Thyroid gland (tissue), 4 donors: ENCODE data around the gene TMEM260.
"Not testable (repeated sequence)": the region's sequence is repeated elsewhere in the genome, so short reads cannot be mapped to it uniquely, and the experiment has no call there.

ENCODE experiments used
- POLR2A ChIP-seq, 2 donors: fragments of 450-650 bp; IDR thresholded peaks; one replicate each; pipeline ENCODE4 v1.6.1; 2017; ENCODE audit warnings: antibody characterized with exemption in 2 of 2, mild to moderate bottlenecking in 2 of 2, moderate library complexity in 1 of 2
- TF ChIP-seq, protein P1 (sequence below), 6 experiments: fragments of 200-600 bp in 3 of 6; fragments of 450-650 bp in 3 of 6; sonication (generic) in 3 of 6; IDR thresholded peaks; one replicate each; pipeline ENCODE4 v1.5.1; 2016 to 2019; ENCODE audit warnings: antibody characterized with exemption in 6 of 6, mild to moderate bottlenecking in 2 of 6, inconsistent platforms in 1 of 6, moderate library complexity in 1 of 6

DNA sequence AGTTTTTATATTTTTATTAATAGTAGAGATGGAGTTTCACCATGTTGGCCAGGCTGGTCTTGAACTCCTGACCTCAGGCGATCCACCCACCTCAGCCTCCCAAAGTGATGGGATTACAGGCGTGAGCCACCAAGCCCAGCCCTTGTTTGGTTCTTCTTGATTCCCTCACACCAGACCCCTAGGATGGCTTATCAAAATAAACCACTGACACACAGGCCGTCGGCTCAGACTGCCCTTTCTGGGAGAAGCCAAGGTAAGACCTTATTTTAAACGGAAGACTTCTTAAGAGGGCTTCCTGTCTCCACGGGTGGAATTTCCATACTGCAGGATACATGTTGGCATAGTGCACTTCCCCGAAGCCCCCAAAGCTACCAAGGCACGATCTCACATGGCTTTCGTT, 115.6 kb downstream of the TMEM260 start:
- TF ChIP-seq, protein P1, sequence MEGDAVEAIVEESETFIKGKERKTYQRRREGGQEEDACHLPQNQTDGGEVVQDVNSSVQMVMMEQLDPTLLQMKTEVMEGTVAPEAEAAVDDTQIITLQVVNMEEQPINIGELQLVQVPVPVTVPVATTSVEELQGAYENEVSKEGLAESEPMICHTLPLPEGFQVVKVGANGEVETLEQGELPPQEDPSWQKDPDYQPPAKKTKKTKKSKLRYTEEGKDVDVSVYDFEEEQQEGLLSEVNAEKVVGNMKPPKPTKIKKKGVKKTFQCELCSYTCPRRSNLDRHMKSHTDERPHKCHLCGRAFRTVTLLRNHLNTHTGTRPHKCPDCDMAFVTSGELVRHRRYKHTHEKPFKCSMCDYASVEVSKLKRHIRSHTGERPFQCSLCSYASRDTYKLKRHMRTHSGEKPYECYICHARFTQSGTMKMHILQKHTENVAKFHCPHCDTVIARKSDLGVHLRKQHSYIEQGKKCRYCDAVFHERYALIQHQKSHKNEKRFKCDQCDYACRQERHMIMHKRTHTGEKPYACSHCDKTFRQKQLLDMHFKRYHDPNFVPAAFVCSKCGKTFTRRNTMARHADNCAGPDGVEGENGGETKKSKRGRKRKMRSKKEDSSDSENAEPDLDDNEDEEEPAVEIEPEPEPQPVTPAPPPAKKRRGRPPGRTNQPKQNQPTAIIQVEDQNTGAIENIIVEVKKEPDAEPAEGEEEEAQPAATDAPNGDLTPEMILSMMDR (IDR thresholded peaks at IDR 0.05), result not testable (repeated sequence)
- TF ChIP-seq POLR2A (IDR thresholded peaks at IDR 0.05), result not testable (repeated sequence)
